ENCODE measurements around the gene ATP8A1.

ATP8A1 gene

GRCh38 chr4:42458657-42459056 is 198.2 kb downstream of the ATP8A1 start:
- DNase-seq = no peak

GRCh38 chr4:42454755-42455420 is 202.0 kb downstream of the ATP8A1 start:
- DNase-seq = no peak

- no peak for DNase-seq
Measured at GRCh38 chr4:42453612-42454011, 203.3 kb downstream of the ATP8A1 start.

- DNase-seq = no peak
Measured at GRCh38 chr4:42452823-42453222, 204.1 kb downstream of the ATP8A1 start.

GRCh38 chr4:42446823-42447222 is 210.1 kb downstream of the ATP8A1 start:
- DNase-seq = no peak

- DNase-seq = no peak
Measured at GRCh38 chr4:42445038-42445437, 211.9 kb downstream of the ATP8A1 start.

GRCh38 chr4:42442601-42443000 is 214.3 kb downstream of the ATP8A1 start:
- no peak for DNase-seq

GRCh38 chr4:42440083-42440482 is 216.8 kb downstream of the ATP8A1 start:
- no peak for DNase-seq

- no peak for DNase-seq
Measured at GRCh38 chr4:42436928-42437565, 219.9 kb downstream of the ATP8A1 start.

GRCh38 chr4:42428036-42428435 is 228.9 kb downstream of the ATP8A1 start:
- no peak for DNase-seq

- no peak for DNase-seq
Measured at GRCh38 chr4:42425146-42426065, 231.5 kb downstream of the ATP8A1 start.

- no peak for DNase-seq
Measured at GRCh38 chr4:42420140-42420539, 236.8 kb downstream of the ATP8A1 start.

GRCh38 chr4:42417550-42417949 is 239.4 kb downstream of the ATP8A1 start:
- no peak for DNase-seq

- no peak for DNase-seq
Measured at GRCh38 chr4:42416017-42416416, 240.9 kb downstream of the ATP8A1 start.

GRCh38 chr4:42415281-42415680 is 241.6 kb downstream of the ATP8A1 start:
- DNase-seq = no peak

- no peak for DNase-seq
Measured at GRCh38 chr4:42412251-42412650, 244.7 kb downstream of the ATP8A1 start.

GRCh38 chr4:42411803-42412202 is 245.1 kb downstream of the ATP8A1 start:
- DNase-seq = no peak

- DNase-seq = no peak
Measured at GRCh38 chr4:42410446-42410845, 246.5 kb downstream of the ATP8A1 start.

- DNase-seq = no peak
Measured at GRCh38 chr4:42404001-42404400, 252.9 kb downstream of the ATP8A1 start.

GRCh38 chr4:42401171-42401570 is 255.7 kb downstream of the ATP8A1 start:
- DNase-seq = no peak

- DNase-seq = no peak
Measured at GRCh38 chr4:42399393-42399792, 257.5 kb downstream of the ATP8A1 start.

GRCh38 chr4:42398871-42399331 is 258.0 kb downstream of the ATP8A1 start:
- DNase-seq = no peak

- no peak for DNase-seq
Measured at GRCh38 chr4:42398171-42398870, 258.6 kb downstream of the ATP8A1 start.

Data from GDM1 (cell line).